GM12875 (cell line): Measurements from ENCODE around the gene CALM3.

ENCODE experiments used
- H3K4me3 ChIP-seq: one replicate; pipeline ENCODE4 v1.5.1; 2011; ENCODE audit warnings: low read depth, low read length, control low read depth
- TF ChIP-seq, protein P1 (sequence below): IDR thresholded peaks from 2 replicates; pipeline ENCODE4 v1.5.1; 2011; ENCODE audit warnings: low read depth, mild to moderate bottlenecking, control low read depth, inconsistent platforms, low read length, moderate library complexity, borderline replicate concordance; ENCODE audit not compliant: insufficient read depth

Gene CALM3

DNA sequence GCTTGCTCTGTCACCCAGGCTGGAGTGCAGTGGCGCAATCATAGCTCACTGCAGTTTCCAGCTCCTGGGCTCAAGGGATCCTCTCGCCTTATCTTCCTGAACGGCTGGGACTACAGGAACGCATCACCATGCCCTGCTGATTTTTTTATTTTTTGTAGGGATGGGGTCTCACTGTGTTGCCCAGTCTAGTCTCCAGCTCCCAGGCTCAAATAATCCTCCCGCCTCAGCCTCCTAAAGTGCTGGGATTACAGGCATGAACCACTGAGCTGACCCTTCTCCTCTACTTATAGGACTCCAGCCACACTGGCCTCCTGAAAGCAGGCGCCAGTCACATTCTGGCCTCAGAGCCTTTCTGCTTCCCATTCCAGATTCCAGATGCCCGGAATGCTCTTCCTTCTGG is 49.3 kb downstream of the CALM3 start:
- no peak overlapping the region for H3K4me3 ChIP-seq
- TF ChIP-seq, protein P1, sequence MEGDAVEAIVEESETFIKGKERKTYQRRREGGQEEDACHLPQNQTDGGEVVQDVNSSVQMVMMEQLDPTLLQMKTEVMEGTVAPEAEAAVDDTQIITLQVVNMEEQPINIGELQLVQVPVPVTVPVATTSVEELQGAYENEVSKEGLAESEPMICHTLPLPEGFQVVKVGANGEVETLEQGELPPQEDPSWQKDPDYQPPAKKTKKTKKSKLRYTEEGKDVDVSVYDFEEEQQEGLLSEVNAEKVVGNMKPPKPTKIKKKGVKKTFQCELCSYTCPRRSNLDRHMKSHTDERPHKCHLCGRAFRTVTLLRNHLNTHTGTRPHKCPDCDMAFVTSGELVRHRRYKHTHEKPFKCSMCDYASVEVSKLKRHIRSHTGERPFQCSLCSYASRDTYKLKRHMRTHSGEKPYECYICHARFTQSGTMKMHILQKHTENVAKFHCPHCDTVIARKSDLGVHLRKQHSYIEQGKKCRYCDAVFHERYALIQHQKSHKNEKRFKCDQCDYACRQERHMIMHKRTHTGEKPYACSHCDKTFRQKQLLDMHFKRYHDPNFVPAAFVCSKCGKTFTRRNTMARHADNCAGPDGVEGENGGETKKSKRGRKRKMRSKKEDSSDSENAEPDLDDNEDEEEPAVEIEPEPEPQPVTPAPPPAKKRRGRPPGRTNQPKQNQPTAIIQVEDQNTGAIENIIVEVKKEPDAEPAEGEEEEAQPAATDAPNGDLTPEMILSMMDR, result no peak

DNA sequence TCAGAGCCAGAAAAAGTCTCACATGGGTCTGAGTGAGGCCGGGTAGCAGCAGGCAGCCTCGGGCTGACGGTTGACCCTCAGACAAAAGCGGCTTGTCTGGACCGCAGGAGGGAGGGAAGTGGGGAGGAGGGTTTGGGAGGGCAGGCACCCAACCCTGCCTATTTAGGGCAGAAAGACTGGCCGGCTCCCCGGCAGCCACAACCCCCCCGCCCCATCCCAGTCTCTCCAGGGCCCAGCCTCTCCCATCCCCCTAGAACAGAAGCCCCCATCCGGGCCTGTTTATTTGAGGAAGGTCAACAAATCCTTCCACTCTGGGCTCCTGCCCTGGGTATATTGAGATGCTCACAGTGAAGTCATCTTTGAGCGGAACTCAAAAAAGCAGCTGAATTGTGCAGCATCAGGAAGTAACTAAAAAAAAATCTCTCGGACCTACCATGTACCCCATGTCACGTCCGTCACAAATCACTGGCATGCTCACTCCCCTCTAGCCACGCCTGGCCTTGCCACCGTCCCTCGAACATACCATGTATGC is 53.6 kb downstream of the CALM3 start:
- H3K4me3 ChIP-seq, result no peak overlapping the region
- TF ChIP-seq, protein P1, result no peak

DNA sequence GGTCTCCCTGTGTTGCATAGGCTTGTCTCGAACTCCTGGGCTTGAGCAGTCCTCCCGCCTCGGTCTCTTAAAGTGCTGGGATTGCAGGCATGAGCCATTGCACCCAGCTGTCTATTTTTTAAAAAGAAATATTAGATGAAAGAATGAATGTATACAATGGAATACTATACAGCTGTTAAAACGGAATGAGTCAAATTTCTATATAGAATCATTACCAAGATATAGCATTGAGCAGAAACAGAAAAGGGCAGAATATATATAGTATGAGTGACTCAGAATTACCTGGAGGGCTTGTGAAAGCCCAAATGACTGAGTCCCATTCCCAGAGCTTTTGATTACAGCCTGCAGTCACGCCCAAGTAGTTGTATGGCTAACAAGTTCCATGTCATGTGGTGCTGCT is 55.4 kb downstream of the CALM3 start:
- no peak overlapping the region for H3K4me3 ChIP-seq
- TF ChIP-seq, protein P1, result no peak

DNA sequence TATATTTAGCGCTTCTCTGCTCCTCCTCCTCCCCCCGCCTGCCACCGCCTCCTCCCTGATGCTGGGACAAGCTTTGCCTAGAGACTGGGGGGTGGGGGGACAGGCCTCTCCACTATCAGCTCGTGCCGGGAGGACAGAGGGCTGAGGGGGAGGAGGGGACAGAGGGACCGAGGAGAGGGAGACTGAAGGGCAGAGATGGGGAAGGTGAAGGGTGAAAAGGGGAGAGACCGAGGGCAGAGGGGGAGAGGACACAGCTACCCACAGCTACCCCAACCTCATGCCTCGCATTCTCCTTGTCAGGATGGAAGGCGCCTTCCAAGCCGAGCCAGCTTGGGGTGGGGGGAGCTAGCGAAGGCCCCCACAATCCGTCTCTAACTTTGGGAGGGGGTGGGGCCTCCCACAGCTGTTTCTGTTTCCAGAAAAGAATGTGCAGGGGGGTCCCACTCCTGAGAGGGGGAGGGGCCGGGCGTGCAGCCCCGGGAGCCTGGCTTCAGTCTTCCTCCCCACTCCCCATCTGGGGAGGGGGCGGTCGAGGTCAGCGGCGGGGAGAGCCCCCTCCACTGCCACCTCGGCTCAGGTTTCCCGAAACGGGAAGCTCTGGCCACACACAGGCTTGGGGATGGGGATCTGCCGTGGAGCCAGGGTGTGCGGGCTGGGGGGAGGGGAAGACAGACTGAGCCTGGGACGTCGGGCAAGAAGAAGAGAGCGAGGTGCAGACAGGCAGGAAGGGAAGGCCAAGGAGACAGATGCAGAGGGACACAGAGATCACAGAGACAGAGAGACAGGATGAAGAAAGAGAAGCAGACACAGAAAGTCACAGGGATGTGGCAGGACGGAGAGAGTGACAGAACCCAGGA is 58.2 kb downstream of the CALM3 start:
- no peak overlapping the region for H3K4me3 ChIP-seq
- TF ChIP-seq, protein P1, result no peak

DNA sequence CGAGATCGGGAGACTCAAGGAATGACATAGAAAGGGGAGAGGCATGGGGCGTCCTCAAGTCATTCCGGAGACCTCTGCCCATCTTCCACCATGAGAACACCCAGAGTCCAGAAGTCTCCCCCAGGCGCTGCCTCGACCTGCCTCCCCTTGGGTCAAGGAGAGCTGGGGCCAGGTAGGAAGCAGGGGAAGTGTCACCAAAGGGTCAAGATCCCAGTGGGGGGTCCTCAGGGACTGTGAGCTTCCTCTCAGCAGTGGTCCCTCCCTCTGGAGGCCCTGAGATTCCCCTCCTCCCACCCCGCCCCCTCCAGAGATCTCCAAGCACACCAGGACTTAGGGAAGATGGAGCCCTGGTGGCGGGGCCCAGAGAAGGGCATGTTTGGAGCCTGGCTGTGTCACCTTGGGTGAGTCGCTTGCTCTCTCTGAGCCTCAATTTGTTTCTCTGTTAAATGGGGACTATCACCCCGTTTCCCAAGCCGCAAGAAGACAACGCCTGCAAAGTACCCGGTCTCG is 58.9 kb downstream of the CALM3 start:
- TF ChIP-seq, protein P1, result no peak

More for the DNA sequence above, 58.9 kb downstream of the CALM3 start:
- peak overlapping the region; percentile 41 for H3K4me3 ChIP-seq
